Measurements from ENCODE around the gene HYCC1.
"Not testable (repeated sequence)": the region's sequence is repeated elsewhere in the genome, so short reads cannot be mapped to it uniquely, and the experiment has no call there.

The HYCC1 gene

DNA sequence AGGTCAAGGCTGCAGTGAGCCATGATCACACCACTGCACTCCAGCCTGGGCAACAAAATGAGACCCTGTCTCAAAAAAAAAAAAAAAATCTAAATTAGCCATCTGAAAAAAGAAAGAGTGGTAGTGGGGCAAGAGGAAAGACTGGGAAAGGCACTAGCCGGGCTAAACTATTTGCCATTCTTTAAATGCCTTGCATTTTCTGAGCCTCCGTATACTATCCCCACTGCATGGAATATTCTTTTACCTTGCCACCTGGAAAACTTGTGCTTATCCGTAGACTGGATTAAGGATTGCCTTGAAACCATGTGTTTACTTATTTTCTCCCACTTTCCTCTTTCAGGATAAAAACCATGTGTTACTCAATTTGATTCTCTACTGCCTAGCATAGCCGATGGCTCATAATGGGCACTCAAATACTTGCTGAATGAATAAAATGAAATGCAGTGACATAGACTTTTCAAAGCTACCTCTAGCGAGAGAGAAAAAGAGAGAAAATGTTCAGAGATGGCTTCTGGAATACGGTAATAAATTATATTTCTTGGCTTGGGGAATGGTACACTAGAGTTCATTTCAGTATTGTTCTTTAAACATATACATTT, 30.6 kb downstream of the HYCC1 start:
- DNase-seq, result no peak

GRCh38 chr7:22980422-22980821, 33.5 kb downstream of the HYCC1 start:
- DNase-seq, result no peak

DNA sequence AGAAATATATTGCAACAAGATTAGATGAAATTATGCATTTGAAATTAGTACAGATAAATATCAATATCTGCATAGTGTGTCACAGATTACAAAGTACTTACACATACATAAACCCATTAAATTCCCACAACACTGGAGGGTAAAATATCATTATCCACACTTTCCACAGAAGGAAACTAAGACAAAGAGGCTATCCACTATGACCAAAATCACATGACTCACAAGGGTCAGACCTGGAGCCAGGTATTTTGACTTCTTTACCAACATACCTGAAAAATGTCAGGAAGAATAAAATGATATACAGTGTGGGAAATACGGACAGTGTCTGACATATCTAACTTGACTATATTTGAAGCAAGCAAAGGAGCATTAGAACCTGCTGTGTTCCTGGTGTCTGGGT, 34.1 kb downstream of the HYCC1 start:
- no peak for DNase-seq

DNA sequence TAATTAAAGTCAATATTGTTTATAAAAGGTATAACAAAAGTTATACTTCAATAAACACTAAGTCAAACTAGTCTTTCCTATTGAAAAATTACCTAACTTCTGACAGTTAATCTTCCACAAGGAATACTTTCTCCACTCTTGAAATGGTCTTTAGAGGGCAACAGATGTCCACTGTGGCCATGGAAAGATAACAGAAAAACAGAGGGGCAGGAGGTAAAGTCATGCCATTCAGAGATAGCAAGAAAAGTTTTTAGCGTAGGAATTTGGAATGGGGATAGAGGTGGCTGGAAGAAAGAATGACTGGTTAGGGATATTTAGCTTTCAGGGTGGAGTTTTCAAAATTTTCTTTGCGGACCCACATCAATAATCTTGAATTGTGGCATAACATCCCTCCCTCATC, 34.7 kb downstream of the HYCC1 start:
- no peak for DNase-seq

DNA sequence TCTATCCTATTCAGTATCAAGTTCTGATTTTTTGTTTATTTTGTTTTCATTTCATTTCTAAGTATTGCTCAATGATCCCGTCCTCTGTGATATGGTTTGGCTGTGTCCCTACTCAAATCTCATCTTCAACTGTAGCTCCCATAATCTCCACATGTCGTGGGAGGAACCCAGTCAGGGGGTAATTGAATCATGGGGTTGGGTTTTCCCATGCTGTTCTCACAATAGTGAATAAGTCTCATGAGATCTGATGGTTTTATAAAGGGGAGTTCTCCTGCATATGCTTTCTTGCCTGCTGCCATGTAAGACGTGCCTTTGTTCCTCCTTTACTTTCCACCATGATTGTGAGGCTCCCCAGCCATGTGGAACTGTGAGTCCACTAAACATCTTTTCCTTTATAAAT, 39.3 kb downstream of the HYCC1 start:
- DNase-seq, result not testable (repeated sequence)

DNA sequence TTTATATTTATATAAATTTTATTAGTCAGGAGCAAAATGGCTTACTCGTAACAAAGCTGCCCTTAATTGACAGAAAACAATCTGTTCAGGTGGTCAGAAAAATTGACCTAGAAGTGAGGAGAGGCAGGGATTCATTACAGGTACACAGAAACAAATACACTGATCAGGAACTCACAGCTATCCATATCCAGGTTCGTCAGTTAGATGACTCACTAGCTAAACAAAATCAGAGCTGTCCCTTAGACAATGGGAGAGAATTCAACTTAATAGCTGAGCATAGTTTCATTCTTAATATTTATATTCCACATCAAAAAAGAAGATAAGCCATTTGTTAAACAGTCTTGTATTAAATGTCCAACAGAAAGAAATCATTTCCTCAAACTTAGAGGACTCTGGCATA, 41.7 kb downstream of the HYCC1 start:
- no peak for DNase-seq

GRCh38 chr7:22969010-22969431, 44.9 kb downstream of the HYCC1 start:
- no peak for DNase-seq
